GM21529 (cell line): ENCODE measurements around the gene ZSCAN31.

ENCODE experiments used
- ATAC-seq: cut with Tn5 transposase; IDR thresholded peaks from one replicate; pipeline ENCODE4 v1.9.1; 2021; ENCODE audit not compliant: unreplicated experiment

ZSCAN31 gene

GRCh38 chr6:28353981-28354676 is 18.2 kb upstream of the ZSCAN31 start:
- no peak for ATAC-seq

GRCh38 chr6:28353356-28353755 is 17.4 kb upstream of the ZSCAN31 start:
- ATAC-seq: no peak

- ATAC-seq: no peak
These were observed 15.6 kb upstream of the ZSCAN31 start for GRCh38 chr6:28351493-28351925.

GRCh38 chr6:28351087-28351486 is 15.1 kb upstream of the ZSCAN31 start:
- ATAC-seq: no peak

- ATAC-seq: peak; percentile 98
These were observed 14.2 kb upstream of the ZSCAN31 start, which contains the start of gene ZKSCAN3 for GRCh38 chr6:28349892-28350737. Gene ZKSCAN3 (plus strand): TSS chr6:28349947. CDS start chr6:28359587, 9,640 bp downstream.

GRCh38 chr6:28349344-28349891 is 13.5 kb upstream of the ZSCAN31 start:
- peak; percentile 22 for ATAC-seq

- ATAC-seq: no peak
These were observed 11.2 kb upstream of the ZSCAN31 start for GRCh38 chr6:28347119-28347518.

GRCh38 chr6:28345201-28345600 is 9.3 kb upstream of the ZSCAN31 start:
- no peak for ATAC-seq

- ATAC-seq: no peak
These were observed 8.1 kb upstream of the ZSCAN31 start for GRCh38 chr6:28343898-28344677.

- ATAC-seq: no peak
These were observed 4.6 kb upstream of the ZSCAN31 start for GRCh38 chr6:28340310-28341095.

- no peak for ATAC-seq
These were observed 1.2 kb upstream of the ZSCAN31 start for GRCh38 chr6:28337121-28337520.

- peak; percentile 33 for ATAC-seq
These were observed 554 bp upstream of the ZSCAN31 start for GRCh38 chr6:28336284-28337120.

- no peak for ATAC-seq
These were observed 846 bp downstream of the ZSCAN31 start for GRCh38 chr6:28335040-28335563.

GRCh38 chr6:28334286-28335039 is 1.5 kb downstream of the ZSCAN31 start:
- ATAC-seq: no peak

- no peak for ATAC-seq
These were observed 2.3 kb downstream of the ZSCAN31 start for GRCh38 chr6:28333599-28334018.

- no peak for ATAC-seq
These were observed 2.9 kb downstream of the ZSCAN31 start for GRCh38 chr6:28333047-28333446.

GRCh38 chr6:28330041-28330440 is 5.9 kb downstream of the ZSCAN31 start:
- ATAC-seq: no peak

GRCh38 chr6:28326371-28326948 is 9.5 kb downstream of the ZSCAN31 start:
- ATAC-seq: no peak
